Karpas-422 (cell line): ENCODE data around the gene TASP1. TPM values are rescaled to one million over a fixed set of nuclear protein-coding genes. Genes with fewer than 3 reads are reported as not detected.
"Not testable (repeated sequence)": the region's sequence is repeated elsewhere in the genome, so short reads cannot be mapped to it uniquely, and the experiment has no call there.

ENCODE experiments used
- DNase-seq: peaks from one replicate; pipeline ENCODE4 v3.0.0-alpha.2; 2015
- H2AFZ ChIP-seq: fragments of 200-600 bp; sonication (generic); 2 replicates; pipeline ENCODE4 v1.6.1; 2014; ENCODE audit warnings: antibody characterized with exemption, low read length, mixed read lengths
- H3K27ac ChIP-seq: fragments of 200-600 bp; sonication (generic); 2 replicates; pipeline ENCODE4 v1.5.1; 2014; ENCODE audit warnings: mild to moderate bottlenecking, low read length, moderate library complexity
- H3K27me3 ChIP-seq: fragments of 200-600 bp; sonication (generic); 2 replicates; pipeline ENCODE4 v1.6.1; 2014; ENCODE audit warnings: low read length, mixed read lengths
- H3K36me3 ChIP-seq: fragments of 200-600 bp; sonication (generic); 2 replicates; pipeline ENCODE4 v1.6.1; 2014; ENCODE audit warnings: low read length, mixed read lengths; ENCODE audit not compliant: insufficient read depth
- H3K4me1 ChIP-seq: fragments of 200-600 bp; sonication (generic); 2 replicates; pipeline ENCODE4 v1.6.1; 2014; ENCODE audit warnings: mild to moderate bottlenecking, low read length, mixed read lengths
- H3K4me2 ChIP-seq: fragments of 200-600 bp; sonication (generic); 2 replicates; pipeline ENCODE4 v1.6.1; 2014; ENCODE audit warnings: low read length, low read depth, mild to moderate bottlenecking; ENCODE audit not compliant: poor library complexity, severe bottlenecking
- H3K4me3 ChIP-seq: fragments of 200-600 bp; sonication (generic); 2 replicates; pipeline ENCODE4 v1.5.1; 2014; ENCODE audit warnings: mild to moderate bottlenecking, antibody characterized with exemption, low read length, mixed read lengths
- H3K79me2 ChIP-seq: fragments of 200-600 bp; sonication (generic); 2 replicates; pipeline ENCODE4 v1.6.1; 2014; ENCODE audit warnings: mild to moderate bottlenecking, low read length, mixed read lengths
- H3K9ac ChIP-seq: fragments of 200-600 bp; sonication (generic); 2 replicates; pipeline ENCODE4 v1.6.0; 2014; ENCODE audit warnings: low read length
- H3K9me2 ChIP-seq: fragments of 200-600 bp; sonication (generic), shearing (Covaris generic); replicated peaks from 2 replicates; pipeline ENCODE4 v1.6.0; 2014; ENCODE audit warnings: mild to moderate bottlenecking, low read length, moderate library complexity; ENCODE audit not compliant: insufficient read depth
- H3K9me3 ChIP-seq: fragments of 300-700, 200-600 bp; sonication (generic); 2 replicates; pipeline ENCODE4 v1.6.1; 2014; ENCODE audit warnings: low read length, mixed read lengths
- H4K20me1 ChIP-seq: fragments of 200-600 bp; sonication (generic); 2 replicates; pipeline ENCODE4 v1.6.1; 2014; ENCODE audit warnings: mild to moderate bottlenecking, antibody characterized with exemption, low read length, low read depth; ENCODE audit not compliant: insufficient read depth
- total RNA-seq: library from RNA; depleted of rRNA; stranded (reverse); fragments of >200 nt; shearing (Covaris generic); gene quantifications from 2 replicates; pipeline ENCODE4 v1.2.3, GENCODE V29; 2014; ENCODE audit warnings: low replicate concordance

Gene TASP1
- total RNA-seq, 1 experiment from 2014 or later: 13.6 TPM

DNA sequence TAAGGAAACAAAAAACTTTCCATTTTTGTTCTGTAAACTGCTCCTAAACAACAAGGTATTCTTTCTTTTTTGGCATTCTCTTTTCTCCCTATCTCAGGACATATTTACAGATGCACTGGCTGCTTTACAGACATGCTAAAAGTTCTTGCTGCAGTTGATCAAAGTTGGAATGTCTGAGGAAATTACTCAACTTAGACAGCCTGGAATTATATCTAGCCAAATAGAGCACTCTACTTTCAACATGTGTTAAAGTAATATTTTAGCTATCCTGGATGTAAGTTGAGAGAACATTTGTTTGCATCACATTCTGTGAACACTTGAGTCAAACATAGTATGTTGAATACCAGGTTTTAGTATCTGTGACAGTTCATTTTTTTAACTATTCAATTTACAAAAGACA, 24.8 kb downstream of the TASP1 start:
- H3K4me1 ChIP-seq: peaks cover 11% of the 10 kb centered on the region
- H3K36me3 ChIP-seq: peaks cover 4% of the 10 kb centered on the region; the same call in 1 of the 2 replicates
- H3K9me3 ChIP-seq: no peaks in the 10 kb centered on the region
- H4K20me1 ChIP-seq: no peaks in the 10 kb centered on the region
- H3K27ac ChIP-seq: no peak overlapping the region
- no peak overlapping the region for H3K9ac ChIP-seq
- no peak overlapping the region for H3K4me2 ChIP-seq
- H3K4me3 ChIP-seq: no peak overlapping the region
- peaks cover 58% of the 10 kb centered on the region for H3K79me2 ChIP-seq
- DNase-seq: no peak
- no peaks in the 10 kb centered on the region for H3K27me3 ChIP-seq
- H2AFZ ChIP-seq: no peak overlapping the region
- H3K9me2 ChIP-seq: no peaks in the 10 kb centered on the region

DNA sequence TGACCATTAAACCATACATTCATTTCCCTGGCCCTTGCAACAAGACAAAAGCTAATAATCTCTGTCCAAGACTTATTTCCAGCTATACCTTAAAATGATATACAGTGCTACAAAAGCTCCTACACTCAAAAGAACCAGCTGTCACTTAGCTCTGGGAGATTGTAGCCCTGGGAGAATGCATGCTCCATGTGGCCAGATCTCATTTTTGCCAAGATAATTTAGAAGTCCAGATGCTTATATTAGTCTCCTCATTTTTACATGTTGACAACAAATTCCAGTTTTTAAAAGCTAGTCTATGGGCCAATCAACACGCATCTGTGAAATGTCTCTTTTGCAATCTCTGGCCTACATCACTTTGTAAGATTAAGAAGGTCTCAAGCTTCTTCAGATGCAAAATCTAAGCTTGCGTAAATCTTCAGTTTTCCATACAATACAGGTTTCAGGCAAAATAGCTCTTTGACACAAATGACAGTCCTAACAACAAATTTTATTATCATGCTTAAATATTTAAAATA, 27.1 kb downstream of the TASP1 start:
- Histone ChIP-seq H3K4me3 (no peak overlapping the region), H3K27me3 (no peaks in the 10 kb centered on the region), H3K4me1 (peaks cover 11% of the 10 kb centered on the region), H3K27ac (no peak overlapping the region), H3K79me2 (peaks cover 62% of the 10 kb centered on the region), H3K9me2 (no peaks in the 10 kb centered on the region), H3K9ac (no peak overlapping the region), H3K9me3 (no peaks in the 10 kb centered on the region), H3K36me3 (peaks cover 9% of the 10 kb centered on the region; the same call in 1 of the 2 replicates), H4K20me1 (no peaks in the 10 kb centered on the region), H3K4me2 (no peak overlapping the region), H2AFZ (no peak overlapping the region)
- no peak for DNase-seq

DNA sequence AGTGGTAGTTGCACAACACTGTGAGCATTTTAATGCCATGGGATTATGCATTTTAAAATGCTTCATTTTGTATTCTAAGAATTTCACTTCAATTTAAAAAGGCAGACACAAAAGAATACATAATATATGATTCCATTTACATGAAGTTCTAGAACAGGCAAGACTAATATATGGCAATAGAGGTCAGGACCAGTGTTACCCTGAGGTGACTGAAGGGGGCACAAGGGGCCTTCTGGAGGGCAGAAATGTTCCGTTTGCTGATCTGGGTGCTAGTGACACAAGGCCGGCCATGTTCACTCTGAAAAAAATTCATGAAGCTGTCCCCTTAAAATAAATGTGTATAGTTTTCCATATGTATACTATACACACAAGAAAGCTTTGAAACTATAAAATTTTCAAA, 28.5 kb downstream of the TASP1 start:
- DNase-seq: peak; percentile 71
- H3K9me3 ChIP-seq: no peaks in the 10 kb centered on the region
- H3K4me2 ChIP-seq: no peak overlapping the region
- no peak overlapping the region for H3K9ac ChIP-seq
- H4K20me1 ChIP-seq: no peaks in the 10 kb centered on the region
- H3K4me3 ChIP-seq: no peak overlapping the region
- no peaks in the 10 kb centered on the region for H3K9me2 ChIP-seq
- H3K27me3 ChIP-seq: no peaks in the 10 kb centered on the region
- peaks cover 12% of the 10 kb centered on the region for H3K4me1 ChIP-seq
- no peak overlapping the region for H3K27ac ChIP-seq
- H3K36me3 ChIP-seq: peaks cover 9% of the 10 kb centered on the region; the same call in 1 of the 2 replicates
- H3K79me2 ChIP-seq: peaks cover 53% of the 10 kb centered on the region
- H2AFZ ChIP-seq: no peak overlapping the region

DNA sequence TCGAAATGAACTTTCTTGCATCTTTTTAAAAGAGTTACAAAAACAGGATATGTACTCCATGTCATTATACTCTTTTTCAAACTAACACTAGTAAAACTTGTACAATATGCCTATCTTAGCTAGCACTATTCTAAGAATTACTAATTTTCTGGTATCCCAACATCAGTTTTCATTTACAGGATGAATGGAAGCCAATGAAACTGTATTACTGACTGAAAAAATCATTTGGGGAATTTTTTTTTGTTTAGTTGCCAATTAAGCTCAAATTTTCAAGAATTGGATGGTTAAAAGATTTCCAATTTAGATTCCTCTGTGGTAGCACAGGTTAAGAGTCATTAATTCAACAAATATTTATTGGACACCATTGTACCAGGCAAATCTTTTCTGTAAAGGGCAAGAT, 30.7 kb downstream of the TASP1 start:
- H3K9me2 ChIP-seq: no peaks in the 10 kb centered on the region
- H3K79me2 ChIP-seq: peaks cover 37% of the 10 kb centered on the region
- H3K9ac ChIP-seq: no peak overlapping the region
- no peaks in the 10 kb centered on the region for H3K27me3 ChIP-seq
- no peaks in the 10 kb centered on the region for H3K9me3 ChIP-seq
- H3K36me3 ChIP-seq: peaks cover 9% of the 10 kb centered on the region; the same call in 1 of the 2 replicates
- H4K20me1 ChIP-seq: no peaks in the 10 kb centered on the region
- H3K27ac ChIP-seq: no peak overlapping the region
- peaks cover 7% of the 10 kb centered on the region for H3K4me1 ChIP-seq
- no peak overlapping the region for H2AFZ ChIP-seq
- H3K4me2 ChIP-seq: no peak overlapping the region
- no peak overlapping the region for H3K4me3 ChIP-seq
- DNase-seq: no peak

DNA sequence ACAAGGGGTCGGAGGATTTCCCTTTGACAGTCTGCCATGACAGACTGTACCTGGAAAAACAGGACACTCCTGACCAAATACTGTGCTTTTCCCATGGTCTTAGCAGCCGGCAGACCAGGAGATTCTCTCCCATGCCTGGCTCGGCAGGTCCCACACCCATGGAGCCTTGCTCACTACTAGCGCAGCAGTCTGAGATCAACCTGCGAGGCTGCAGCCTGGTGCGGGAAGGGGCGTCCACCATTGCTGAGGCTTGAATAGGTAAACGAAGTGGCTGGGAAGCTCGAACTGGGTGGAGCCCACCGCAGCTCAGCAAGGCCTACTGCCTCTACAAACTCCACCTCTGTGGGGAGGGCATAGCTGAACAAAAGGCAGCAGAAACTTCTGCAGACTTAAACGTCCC, 45.3 kb downstream of the TASP1 start:
- DNase-seq, H3K27me3 ChIP-seq, H3K4me3 ChIP-seq, H2AFZ ChIP-seq, H3K9me2 ChIP-seq, H3K4me1 ChIP-seq, H3K9me3 ChIP-seq, H3K27ac ChIP-seq, H4K20me1 ChIP-seq, H3K9ac ChIP-seq, H3K36me3 ChIP-seq, H3K4me2 ChIP-seq: not testable (repeated sequence)
- H3K79me2 ChIP-seq: peaks cover 40% of the 10 kb centered on the region

DNA sequence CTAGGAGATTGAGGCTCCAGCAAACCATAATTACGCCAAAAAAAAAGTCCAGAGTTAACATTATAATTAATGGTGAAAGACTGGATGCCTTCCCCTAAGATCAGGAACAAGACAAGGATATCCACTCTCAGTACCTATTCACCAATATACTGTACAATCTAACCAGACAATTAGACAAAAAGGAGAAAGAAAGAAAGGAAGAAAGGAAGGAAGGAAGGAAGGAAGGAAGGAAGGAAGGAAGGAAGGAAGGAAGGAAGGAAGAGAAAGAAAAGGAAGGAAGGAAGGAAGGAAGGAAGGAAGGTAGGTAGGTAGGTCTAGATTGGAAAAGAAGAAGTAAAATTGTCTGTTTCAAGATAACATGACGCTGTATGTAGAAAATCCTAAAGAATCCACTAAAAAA, 50.7 kb downstream of the TASP1 start:
- no peak for DNase-seq
- peaks cover 4% of the 10 kb centered on the region for H3K4me1 ChIP-seq
- H3K9me2 ChIP-seq: no peaks in the 10 kb centered on the region
- H3K36me3 ChIP-seq: peaks cover 29% of the 10 kb centered on the region
- H3K79me2 ChIP-seq: peaks cover 36% of the 10 kb centered on the region
- no peaks in the 10 kb centered on the region for H3K27me3 ChIP-seq
- no peak overlapping the region for H3K4me2 ChIP-seq
- H3K9me3 ChIP-seq: peaks cover 16% of the 10 kb centered on the region; the same call in 1 of the 2 replicates
- no peak overlapping the region for H3K27ac ChIP-seq
- no peak overlapping the region for H3K9ac ChIP-seq
- H3K4me3 ChIP-seq: no peak overlapping the region
- no peak overlapping the region for H2AFZ ChIP-seq
- H4K20me1 ChIP-seq: no peaks in the 10 kb centered on the region

DNA sequence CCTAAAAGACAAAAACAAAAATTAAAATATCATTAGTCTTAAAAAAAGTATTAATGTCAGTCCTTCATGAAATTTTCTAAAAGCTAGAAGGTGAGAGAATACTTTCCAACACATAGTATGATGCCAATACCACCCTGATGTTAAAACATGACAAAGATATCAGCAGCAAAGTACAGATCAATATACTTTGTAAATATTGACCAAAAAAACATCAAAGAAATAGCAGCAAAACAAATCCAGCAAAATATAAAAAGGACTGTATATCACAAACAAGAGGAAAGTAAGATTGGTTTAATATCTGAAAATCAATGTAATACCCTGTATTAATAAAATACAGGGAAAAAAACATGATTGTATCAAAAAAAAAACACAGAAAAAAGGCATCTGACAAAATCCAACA, 51.4 kb downstream of the TASP1 start:
- Histone ChIP-seq H3K79me2 (peaks cover 36% of the 10 kb centered on the region), H2AFZ (no peak overlapping the region), H3K27ac (no peak overlapping the region), H4K20me1 (no peaks in the 10 kb centered on the region), H3K4me1 (no peaks in the 10 kb centered on the region; the same call in 1 of the 2 replicates), H3K9me3 (peaks cover 17% of the 10 kb centered on the region; the same call in 1 of the 2 replicates), H3K9ac (no peak overlapping the region), H3K27me3 (no peaks in the 10 kb centered on the region), H3K4me3 (no peak overlapping the region), H3K4me2 (no peak overlapping the region), H3K36me3 (peaks cover 31% of the 10 kb centered on the region), H3K9me2 (no peaks in the 10 kb centered on the region)
- DNase-seq: no peak

DNA sequence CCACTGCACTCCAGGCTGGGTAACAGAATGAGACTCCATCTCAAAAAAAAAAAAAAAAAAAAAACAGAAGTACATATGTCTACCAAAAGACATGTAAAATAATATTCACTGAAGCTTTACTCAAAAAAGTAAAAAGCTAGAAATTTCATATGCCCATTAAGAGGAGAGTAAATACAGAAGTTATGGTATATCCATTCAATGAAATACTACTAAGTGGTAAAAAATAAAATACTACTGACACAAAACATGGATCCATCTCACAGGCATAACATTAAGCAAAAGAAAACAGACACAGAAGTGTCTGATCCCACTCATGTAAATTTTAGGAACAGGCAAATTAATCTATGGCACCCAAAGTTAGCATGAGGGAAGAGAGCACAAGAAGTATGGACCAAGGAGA, 52.6 kb downstream of the TASP1 start:
- H3K27ac ChIP-seq: no peak overlapping the region
- no peaks in the 10 kb centered on the region for H4K20me1 ChIP-seq
- peaks cover 27% of the 10 kb centered on the region for H3K79me2 ChIP-seq
- no peak overlapping the region for H2AFZ ChIP-seq
- H3K9me3 ChIP-seq: peaks cover 17% of the 10 kb centered on the region; the same call in 1 of the 2 replicates
- H3K9ac ChIP-seq: no peak overlapping the region
- no peaks in the 10 kb centered on the region for H3K27me3 ChIP-seq
- H3K4me2 ChIP-seq: no peak overlapping the region
- H3K4me1 ChIP-seq: no peaks in the 10 kb centered on the region
- no peak overlapping the region for H3K4me3 ChIP-seq
- DNase-seq: no peak
- peaks cover 32% of the 10 kb centered on the region for H3K36me3 ChIP-seq
- H3K9me2 ChIP-seq: no peaks in the 10 kb centered on the region
